Measurements from ENCODE around the gene ST13. TPM values are rescaled to one million over a fixed set of nuclear protein-coding genes. Genes with fewer than 3 reads are reported as not detected.
"Not testable (repeated sequence)": the region's sequence is repeated elsewhere in the genome, so short reads cannot be mapped to it uniquely, and the experiment has no call there.

ST13 gene
- total RNA-seq, 1 donor from 2014 or later: 190 TPM

GRCh38 chr22:40826984-40827741 lies 29.3 kb downstream of the ST13 start:
- no peaks in the 10 kb centered on the region for H3K4me1 Mint-ChIP-seq (ENCODE audit: low read depth)
- no peak for DNase-seq (ENCODE audit: low spot score)
- peaks cover 25% of the 10 kb centered on the region for H3K36me3 Mint-ChIP-seq (ENCODE audit: low read depth)
- no peaks in the 10 kb centered on the region for H3K27me3 Mint-ChIP-seq (ENCODE audit: insufficient read depth)
- no peak overlapping the region for H3K4me3 Mint-ChIP-seq
- no peak overlapping the region for H3K27ac Mint-ChIP-seq
- intact Hi-C loops (cut with micrococcal nuclease): no loop called here
- H3K9me3 Mint-ChIP-seq: no peaks in the 10 kb centered on the region

GRCh38 chr22:40826292-40826691 lies 30.1 kb downstream of the ST13 start:
- peaks cover 24% of the 10 kb centered on the region for H3K36me3 Mint-ChIP-seq (ENCODE audit: low read depth)
- H3K27ac Mint-ChIP-seq; H3K9me3 Mint-ChIP-seq; H3K27me3 Mint-ChIP-seq (ENCODE audit: insufficient read depth); H3K4me1 Mint-ChIP-seq (ENCODE audit: low read depth); DNase-seq (ENCODE audit: low spot score); H3K4me3 Mint-ChIP-seq; intact Hi-C loops (cut with micrococcal nuclease): not testable (repeated sequence)

GRCh38 chr22:40823426-40823825 lies 33.0 kb downstream of the ST13 start:
- intact Hi-C loops (cut with micrococcal nuclease): no loop called here

GRCh38 chr22:40819599-40820140 lies 36.8 kb downstream of the ST13 start:
- Mint-ChIP-seq H3K4me1 (ENCODE audit: low read depth) (peaks cover 33% of the 10 kb centered on the region), H3K36me3 (ENCODE audit: low read depth) (peaks cover 17% of the 10 kb centered on the region), H3K4me3 (peak overlapping the region; percentile 87), H3K27ac (peak overlapping the region; percentile 72), H3K9me3 (no peaks in the 10 kb centered on the region), H3K27me3 (ENCODE audit: insufficient read depth) (no peaks in the 10 kb centered on the region)
- no peak for DNase-seq (ENCODE audit: low spot score)
- intact Hi-C loops (cut with micrococcal nuclease): loop anchor here (1.0 to 5.0 kb wide), 9 partner anchors 37 to 643 kb away; partner anchors contain the start of genes MRTFA, RANGAP1, RBX1 and ST13

More at GRCh38 chr22:40823426-40823825, 33.0 kb downstream of the ST13 start:
- peaks cover 14% of the 10 kb centered on the region for H3K4me1 Mint-ChIP-seq (ENCODE audit: low read depth)
- no peaks in the 10 kb centered on the region for H3K27me3 Mint-ChIP-seq (ENCODE audit: insufficient read depth)
- no peaks in the 10 kb centered on the region for H3K9me3 Mint-ChIP-seq
- peaks cover 15% of the 10 kb centered on the region for H3K36me3 Mint-ChIP-seq (ENCODE audit: low read depth)
- no peak overlapping the region for H3K27ac Mint-ChIP-seq
- no peak for DNase-seq (ENCODE audit: low spot score)
- no peak overlapping the region for H3K4me3 Mint-ChIP-seq

- intact Hi-C loops (cut with micrococcal nuclease): loop anchor here (1.0 to 5.0 kb wide), 11 partner anchors 37 to 642 kb away; partner anchors contain the start of genes MRTFA, RANGAP1, RBX1 and ST13
- H3K9me3 Mint-ChIP-seq: no peaks in the 10 kb centered on the region
- peak within 1 kb of the TSS; percentile 93 for H3K27ac Mint-ChIP-seq
- H3K36me3 Mint-ChIP-seq (ENCODE audit: low read depth): peaks cover 20% of the 10 kb centered on the region
- H3K27me3 Mint-ChIP-seq (ENCODE audit: insufficient read depth): no peaks in the 10 kb centered on the region
- H3K4me3 Mint-ChIP-seq: peak within 1 kb of the TSS; percentile 87
- DNase-seq (ENCODE audit: low spot score): peak; percentile 82
- peaks cover 33% of the 10 kb centered on the region for H3K4me1 Mint-ChIP-seq (ENCODE audit: low read depth)
Measured at GRCh38 chr22:40818747-40819598, 37.5 kb downstream of the ST13 start, which contains the start of gene SLC25A17. Gene SLC25A17 (minus strand): TSS chr22:40819346. CDS start chr22:40819248, 98 bp downstream.

GRCh38 chr22:40818192-40818746 lies 38.2 kb downstream of the ST13 start:
- peaks cover 22% of the 10 kb centered on the region for H3K36me3 Mint-ChIP-seq (ENCODE audit: low read depth)
- no peaks in the 10 kb centered on the region for H3K27me3 Mint-ChIP-seq (ENCODE audit: insufficient read depth)
- DNase-seq (ENCODE audit: low spot score): peak; percentile 4
- H3K9me3 Mint-ChIP-seq: no peaks in the 10 kb centered on the region
- peaks cover 33% of the 10 kb centered on the region for H3K4me1 Mint-ChIP-seq (ENCODE audit: low read depth)
- intact Hi-C loops (cut with micrococcal nuclease): loop anchor here (1.0 to 5.0 kb wide), 7 partner anchors 107 to 641 kb away; partner anchors contain the start of genes MRTFA, RBX1 and TNRC6B
- peak overlapping the region; percentile 93 for H3K27ac Mint-ChIP-seq
- peak overlapping the region; percentile 87 for H3K4me3 Mint-ChIP-seq

GRCh38 chr22:40817737-40818136 lies 38.7 kb downstream of the ST13 start:
- intact Hi-C loops (cut with micrococcal nuclease): loop anchor here (1.0 to 5.0 kb wide), 7 partner anchors 106 to 641 kb away; partner anchors contain the start of genes MRTFA, RBX1 and TNRC6B
- peak overlapping the region; percentile 87 for H3K4me3 Mint-ChIP-seq
- peaks cover 22% of the 10 kb centered on the region for H3K36me3 Mint-ChIP-seq (ENCODE audit: low read depth)
- no peaks in the 10 kb centered on the region for H3K9me3 Mint-ChIP-seq
- peaks cover 33% of the 10 kb centered on the region for H3K4me1 Mint-ChIP-seq (ENCODE audit: low read depth)
- H3K27ac Mint-ChIP-seq: peak overlapping the region; percentile 93
- no peaks in the 10 kb centered on the region for H3K27me3 Mint-ChIP-seq (ENCODE audit: insufficient read depth)
- DNase-seq (ENCODE audit: low spot score): no peak

GRCh38 chr22:40813912-40814315 lies 42.5 kb downstream of the ST13 start:
- Mint-ChIP-seq H3K36me3 (ENCODE audit: low read depth) (peaks cover 26% of the 10 kb centered on the region), H3K9me3 (no peaks in the 10 kb centered on the region), H3K4me1 (ENCODE audit: low read depth) (peaks cover 25% of the 10 kb centered on the region), H3K4me3 (no peak overlapping the region), H3K27ac (no peak overlapping the region), H3K27me3 (ENCODE audit: insufficient read depth) (no peaks in the 10 kb centered on the region)
- intact Hi-C loops (cut with micrococcal nuclease): no loop called here
- no peak for DNase-seq (ENCODE audit: low spot score)

GRCh38 chr22:40808018-40808841 lies 48.2 kb downstream of the ST13 start:
- Mint-ChIP-seq H3K36me3 (ENCODE audit: low read depth) (peaks cover 8% of the 10 kb centered on the region), H3K27ac (peak overlapping the region; percentile 9), H3K4me1 (ENCODE audit: low read depth) (peaks cover 11% of the 10 kb centered on the region), H3K9me3 (no peaks in the 10 kb centered on the region), H3K27me3 (ENCODE audit: insufficient read depth) (no peaks in the 10 kb centered on the region), H3K4me3 (no peak overlapping the region)
- intact Hi-C loops (cut with micrococcal nuclease): no loop called here
- no peak for DNase-seq (ENCODE audit: low spot score)

- peaks cover 4% of the 10 kb centered on the region for H3K36me3 Mint-ChIP-seq (ENCODE audit: low read depth)
- H3K4me3 Mint-ChIP-seq: no peak overlapping the region
- no peaks in the 10 kb centered on the region for H3K9me3 Mint-ChIP-seq
- no peaks in the 10 kb centered on the region for H3K27me3 Mint-ChIP-seq (ENCODE audit: insufficient read depth)
- intact Hi-C loops (cut with micrococcal nuclease): no loop called here
- peaks cover 11% of the 10 kb centered on the region for H3K4me1 Mint-ChIP-seq (ENCODE audit: low read depth)
- no peak overlapping the region for H3K27ac Mint-ChIP-seq
- no peak for DNase-seq (ENCODE audit: low spot score)
Measured at GRCh38 chr22:40806711-40807110, 49.7 kb downstream of the ST13 start.

GRCh38 chr22:40805699-40806203 lies 50.7 kb downstream of the ST13 start:
- H3K36me3 Mint-ChIP-seq (ENCODE audit: low read depth): peaks cover 4% of the 10 kb centered on the region
- H3K27ac Mint-ChIP-seq: no peak overlapping the region
- H3K9me3 Mint-ChIP-seq: no peaks in the 10 kb centered on the region
- no peak for DNase-seq (ENCODE audit: low spot score)
- H3K27me3 Mint-ChIP-seq (ENCODE audit: insufficient read depth): no peaks in the 10 kb centered on the region
- intact Hi-C loops (cut with micrococcal nuclease): no loop called here
- H3K4me1 Mint-ChIP-seq (ENCODE audit: low read depth): peaks cover 11% of the 10 kb centered on the region
- no peak overlapping the region for H3K4me3 Mint-ChIP-seq
